GM19455 (cell line): ENCODE results near the gene PPP1R7.

Experiments
- ATAC-seq: cut with Tn5 transposase; IDR thresholded peaks from one replicate; pipeline ENCODE4 v1.9.1; 2021; ENCODE audit not compliant: unreplicated experiment

PPP1R7 gene

DNA sequence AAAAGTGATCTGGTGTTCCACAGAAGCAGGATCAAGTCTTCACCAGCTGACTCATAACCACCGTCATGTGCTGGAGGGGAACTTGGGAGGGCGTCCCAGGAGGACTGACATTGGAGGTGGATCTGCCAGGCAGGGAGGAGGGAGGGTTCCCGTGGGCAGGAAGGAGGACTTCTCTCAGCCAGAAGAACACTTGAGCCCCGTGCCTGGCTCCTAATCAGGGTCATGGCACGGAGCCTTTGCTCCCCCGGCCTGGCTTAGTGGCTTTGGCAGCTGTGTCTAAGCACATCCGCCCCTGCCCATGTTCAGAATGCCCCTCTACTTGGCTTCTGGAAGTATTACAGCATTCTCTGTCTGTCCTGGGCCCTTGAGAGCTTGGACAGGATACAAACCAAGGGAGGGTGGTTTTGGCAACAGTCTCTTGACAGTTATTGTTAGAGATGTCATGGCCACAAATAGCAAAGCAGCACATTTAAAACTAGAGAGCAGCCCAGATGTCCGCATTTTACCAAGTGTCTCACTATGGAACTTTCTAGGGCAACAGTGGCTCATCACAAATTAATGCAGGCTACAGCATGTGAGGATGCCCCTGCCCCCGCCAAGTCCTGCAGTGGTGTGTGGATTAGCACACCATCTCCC, 11.5 kb downstream of the PPP1R7 start:
- no peak for ATAC-seq

DNA sequence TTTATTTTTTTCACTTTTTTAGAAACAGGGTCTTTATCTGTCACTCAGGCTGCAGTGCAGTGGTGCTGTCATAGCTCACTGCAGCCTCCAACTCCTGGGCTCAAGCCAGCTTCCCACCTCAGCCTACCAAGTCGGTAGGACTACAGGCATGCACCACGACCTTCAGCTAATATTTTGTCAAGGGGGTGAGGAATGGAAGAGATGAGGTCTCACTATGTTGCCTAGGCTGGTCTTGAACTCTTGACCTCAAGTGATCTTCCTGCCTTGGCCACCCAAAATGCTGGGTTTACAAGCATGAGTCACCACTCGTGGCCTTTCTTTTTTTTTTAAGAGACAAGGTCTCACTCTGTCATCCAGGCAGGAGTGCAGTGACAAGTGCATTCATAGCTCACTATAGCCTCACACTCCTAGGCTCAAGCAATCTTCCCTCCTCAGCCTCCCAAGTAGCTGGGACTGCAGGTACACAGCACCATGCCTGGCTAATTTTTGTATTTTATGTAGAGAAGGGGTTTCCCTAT, 13.4 kb downstream of the PPP1R7 start:
- ATAC-seq, result no peak

DNA sequence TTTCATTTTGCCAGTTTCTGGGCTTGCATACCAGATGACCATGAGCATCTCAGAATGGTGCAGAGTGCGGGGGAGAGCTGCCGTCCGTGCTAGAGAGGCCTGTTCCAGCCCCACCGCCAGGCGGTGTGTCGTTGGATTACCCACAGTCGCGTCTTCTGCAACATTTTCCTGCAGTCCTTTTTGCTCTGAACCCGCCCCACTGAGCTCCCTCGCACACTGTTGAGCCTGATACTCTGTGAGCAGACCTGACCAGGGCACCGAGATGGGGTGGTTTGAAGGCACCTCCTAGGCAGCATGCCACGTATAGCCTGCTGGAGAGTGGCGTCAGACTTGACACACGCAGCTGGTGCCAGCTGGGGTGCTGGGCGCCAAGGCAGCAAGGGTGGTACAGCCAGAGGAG, 18.1 kb downstream of the PPP1R7 start:
- ATAC-seq, result no peak

DNA sequence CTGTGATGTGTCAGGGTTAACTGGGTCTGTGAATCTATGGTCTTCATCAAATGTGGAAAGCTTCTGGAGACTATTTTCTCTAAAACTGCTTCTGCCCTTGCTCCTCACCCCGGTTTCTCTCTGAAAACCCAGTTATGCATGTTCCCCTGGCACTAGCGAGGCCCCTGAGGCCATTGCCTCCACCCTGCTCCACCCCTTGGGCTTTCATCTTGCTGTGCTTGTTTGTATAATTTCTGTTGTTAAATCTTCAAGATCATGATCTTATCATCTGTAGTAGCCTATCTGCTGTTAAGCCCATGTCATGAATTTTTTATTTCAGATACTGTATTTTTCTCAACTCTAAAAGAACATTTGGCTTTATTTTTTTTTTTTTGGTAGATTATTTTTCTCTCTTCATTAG, 23.3 kb downstream of the PPP1R7 start:
- no peak for ATAC-seq

DNA sequence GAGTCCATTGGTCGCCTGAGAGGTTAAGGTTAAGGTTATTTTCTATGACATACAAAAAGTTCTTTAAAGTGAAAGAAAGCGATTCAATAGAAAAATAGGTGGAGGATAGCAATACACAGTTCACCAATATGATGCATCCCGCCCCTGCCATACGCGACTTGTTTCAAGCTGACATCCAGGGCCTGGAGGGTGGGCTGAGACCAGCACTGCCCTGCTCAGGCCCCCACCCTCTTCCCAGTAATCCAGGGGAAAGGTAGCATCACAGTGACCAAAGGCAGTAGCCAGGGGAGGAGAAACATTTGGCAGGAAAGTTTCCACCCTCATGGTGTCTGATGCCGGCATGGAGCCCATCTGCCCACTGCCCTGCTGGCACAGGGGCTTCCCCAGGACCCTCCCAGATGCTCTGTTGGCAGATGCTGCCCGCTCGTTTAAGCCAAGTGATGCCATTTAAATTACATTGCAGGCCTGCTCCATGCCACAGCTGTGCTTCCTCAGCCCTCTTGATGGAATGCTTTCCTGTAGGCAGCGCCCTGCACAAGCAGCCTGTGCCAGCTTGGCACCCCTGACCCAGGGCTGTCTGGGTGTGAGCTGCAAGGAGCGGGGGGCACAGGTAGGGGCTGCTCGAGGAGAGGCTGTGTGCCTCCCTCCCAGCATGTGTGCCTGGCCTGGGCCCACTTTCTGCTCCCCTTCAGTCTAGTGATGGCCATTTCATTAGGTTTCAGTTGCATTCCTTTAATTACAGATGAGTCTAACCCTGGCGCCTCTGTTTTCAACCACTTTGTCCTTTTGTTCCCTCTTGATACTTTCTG, 27.5 kb downstream of the PPP1R7 start:
- ATAC-seq, result no peak

DNA sequence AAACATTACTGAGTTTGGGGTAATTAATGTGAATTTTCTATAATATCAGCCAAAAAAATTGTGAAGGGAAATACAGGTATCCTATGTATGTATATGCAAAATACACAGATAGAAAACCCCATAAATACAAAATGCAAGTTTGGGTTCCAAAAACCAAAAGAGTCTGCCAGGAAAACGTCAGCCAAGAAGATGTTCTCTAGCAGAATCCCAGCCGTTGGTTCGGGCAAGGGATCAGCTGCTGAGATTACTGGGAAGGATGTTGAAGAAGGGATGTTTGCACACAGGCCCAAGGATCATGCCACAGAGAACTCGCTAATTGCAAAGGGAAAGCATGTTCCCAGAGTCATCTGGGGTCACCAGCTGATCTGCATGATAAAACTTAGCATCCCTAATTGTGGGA, 28.7 kb downstream of the PPP1R7 start:
- ATAC-seq, result no peak

DNA sequence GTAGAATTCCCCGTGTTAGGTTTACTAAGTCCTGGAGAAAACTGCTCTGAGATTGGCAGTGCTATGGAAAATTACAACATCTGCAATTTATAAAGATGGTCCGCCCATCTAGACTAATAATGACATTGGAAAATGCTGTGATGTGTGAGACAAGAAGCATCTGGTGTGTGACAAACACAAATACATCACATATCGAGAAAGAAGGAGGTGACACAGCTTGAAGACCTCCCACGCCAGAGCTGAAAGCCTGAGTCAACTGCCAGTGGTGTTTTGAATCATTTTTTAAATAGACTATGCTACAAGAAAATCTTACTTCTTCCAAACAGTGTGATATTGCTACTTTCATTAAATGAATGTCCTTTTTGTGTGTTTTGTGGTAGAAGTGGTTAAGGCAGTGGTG, 29.6 kb downstream of the PPP1R7 start:
- no peak for ATAC-seq

DNA sequence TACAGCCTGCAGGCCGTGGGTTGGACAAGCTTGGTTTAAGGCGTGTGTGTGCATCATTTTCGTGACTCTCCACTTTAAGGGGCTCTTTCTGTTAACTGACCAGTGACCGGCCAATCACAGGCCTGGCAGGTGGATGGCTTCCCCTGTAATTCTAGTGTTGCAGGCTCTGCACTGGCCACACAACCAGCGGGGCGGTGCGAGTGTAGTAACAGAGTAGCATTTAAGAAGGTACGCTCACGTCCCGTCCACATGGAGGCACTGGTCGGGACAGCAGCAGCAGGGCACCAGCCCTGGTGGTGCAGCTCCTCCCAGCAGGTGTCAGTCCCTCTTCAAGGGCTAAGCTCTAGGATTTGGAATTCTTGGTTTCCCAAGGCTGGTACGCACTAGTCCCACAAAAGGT, 30.2 kb downstream of the PPP1R7 start:
- no peak for ATAC-seq

DNA sequence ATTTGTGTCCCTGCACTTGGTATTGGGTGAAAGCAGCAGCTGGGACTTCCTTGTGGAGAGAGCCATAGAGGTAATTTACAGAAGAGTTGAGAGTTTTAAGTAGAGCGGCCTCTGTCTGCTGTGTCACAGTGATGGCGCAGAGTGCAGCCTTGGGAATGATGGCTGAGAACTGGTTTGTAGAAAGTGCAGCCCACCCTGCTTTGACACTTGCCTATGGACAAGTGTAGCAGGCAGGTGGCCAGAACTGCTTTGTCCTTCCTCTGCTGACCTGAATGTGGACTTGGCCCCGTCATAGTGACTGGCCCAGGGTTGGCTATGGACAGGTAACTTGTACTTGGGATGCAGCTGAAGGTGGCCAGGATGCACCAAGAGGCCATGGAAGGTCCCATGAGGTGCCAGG, 31.9 kb downstream of the PPP1R7 start:
- no peak for ATAC-seq

DNA sequence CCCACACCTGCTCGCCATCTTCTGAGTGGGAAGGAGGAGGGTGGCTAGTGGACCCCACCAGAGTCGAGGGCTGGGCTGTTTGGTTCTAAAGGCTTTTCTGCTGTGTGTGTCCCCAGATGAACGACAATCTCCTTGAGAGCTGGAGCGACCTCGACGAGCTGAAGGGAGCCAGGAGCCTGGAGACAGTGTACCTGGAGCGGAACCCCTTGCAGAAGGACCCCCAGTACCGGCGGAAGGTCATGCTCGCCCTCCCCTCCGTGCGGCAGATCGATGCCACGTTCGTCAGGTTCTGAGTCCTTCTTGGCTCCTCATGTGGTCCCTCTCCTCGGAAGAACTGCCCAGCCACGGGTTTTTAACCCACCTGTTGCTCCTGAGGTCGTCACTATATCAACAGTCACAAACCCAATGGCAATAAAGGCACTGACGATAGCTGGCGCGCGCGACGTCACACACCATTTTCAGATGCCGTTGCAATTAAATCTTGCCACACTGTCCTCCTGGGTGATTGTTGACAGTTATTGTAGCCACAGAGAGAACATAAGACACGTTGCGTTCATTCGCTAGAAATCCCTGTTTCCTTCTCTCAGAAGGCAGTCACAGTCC, 32.4 kb downstream of the PPP1R7 start:
- no peak for ATAC-seq

DNA sequence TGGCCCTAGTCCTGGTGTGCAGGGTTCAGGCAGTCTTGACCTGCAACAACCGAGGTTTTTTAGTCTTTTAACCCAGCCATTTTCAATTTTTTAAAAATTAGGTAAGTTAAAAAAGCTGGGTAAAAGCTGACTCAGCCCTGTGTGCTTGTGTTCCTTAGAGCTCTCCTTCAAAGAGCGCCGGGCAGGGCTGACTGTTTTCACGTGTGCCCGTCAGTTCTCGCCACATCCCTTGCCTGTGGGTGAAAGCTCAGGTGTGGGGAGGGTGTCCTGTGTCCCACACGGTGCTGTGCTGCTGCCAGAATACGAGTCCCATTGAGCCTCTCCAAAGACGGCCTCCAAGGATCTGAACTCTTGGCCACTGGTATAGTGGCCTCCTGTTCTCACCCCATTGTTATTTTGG, 33.0 kb downstream of the PPP1R7 start:
- no peak for ATAC-seq

DNA sequence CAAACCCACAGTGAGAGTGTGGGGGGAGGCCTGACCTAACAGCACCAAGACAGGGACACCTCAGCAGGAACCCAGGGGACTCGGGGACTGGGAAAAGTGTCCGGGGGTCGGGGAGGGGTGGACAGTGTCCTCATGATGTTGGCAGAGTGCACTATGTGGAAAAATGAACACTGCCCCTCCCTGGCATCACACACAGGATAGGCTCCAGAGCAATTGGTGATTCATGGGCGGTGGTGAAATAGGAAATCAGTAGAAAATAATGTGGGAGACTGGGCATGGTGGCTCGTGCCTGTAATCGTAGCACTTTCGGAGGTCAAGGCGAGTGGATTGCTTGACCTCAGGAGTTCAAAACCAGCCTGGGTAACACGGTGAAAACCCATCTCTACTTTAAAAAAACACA, 34.6 kb downstream of the PPP1R7 start:
- ATAC-seq, result no peak

DNA sequence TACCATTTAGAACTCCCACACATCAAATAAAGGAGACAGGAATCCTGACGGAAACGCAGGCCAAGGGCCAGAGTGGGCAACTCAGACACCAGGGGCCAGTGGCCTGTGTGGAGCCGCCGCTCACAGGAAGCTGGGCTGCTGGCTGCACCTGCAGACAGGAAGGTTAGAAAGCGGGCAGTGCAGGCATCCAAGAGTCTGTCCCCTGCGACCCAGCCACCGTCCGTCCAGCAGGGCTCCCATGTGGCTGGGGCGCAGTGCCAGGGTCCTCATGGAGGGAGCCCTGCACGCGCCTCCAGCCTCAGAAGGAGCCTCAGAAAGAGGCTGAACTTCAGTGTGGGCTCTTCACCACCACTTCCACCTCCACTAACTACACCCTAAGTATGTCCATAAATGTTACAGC, 35.7 kb downstream of the PPP1R7 start:
- no peak for ATAC-seq

DNA sequence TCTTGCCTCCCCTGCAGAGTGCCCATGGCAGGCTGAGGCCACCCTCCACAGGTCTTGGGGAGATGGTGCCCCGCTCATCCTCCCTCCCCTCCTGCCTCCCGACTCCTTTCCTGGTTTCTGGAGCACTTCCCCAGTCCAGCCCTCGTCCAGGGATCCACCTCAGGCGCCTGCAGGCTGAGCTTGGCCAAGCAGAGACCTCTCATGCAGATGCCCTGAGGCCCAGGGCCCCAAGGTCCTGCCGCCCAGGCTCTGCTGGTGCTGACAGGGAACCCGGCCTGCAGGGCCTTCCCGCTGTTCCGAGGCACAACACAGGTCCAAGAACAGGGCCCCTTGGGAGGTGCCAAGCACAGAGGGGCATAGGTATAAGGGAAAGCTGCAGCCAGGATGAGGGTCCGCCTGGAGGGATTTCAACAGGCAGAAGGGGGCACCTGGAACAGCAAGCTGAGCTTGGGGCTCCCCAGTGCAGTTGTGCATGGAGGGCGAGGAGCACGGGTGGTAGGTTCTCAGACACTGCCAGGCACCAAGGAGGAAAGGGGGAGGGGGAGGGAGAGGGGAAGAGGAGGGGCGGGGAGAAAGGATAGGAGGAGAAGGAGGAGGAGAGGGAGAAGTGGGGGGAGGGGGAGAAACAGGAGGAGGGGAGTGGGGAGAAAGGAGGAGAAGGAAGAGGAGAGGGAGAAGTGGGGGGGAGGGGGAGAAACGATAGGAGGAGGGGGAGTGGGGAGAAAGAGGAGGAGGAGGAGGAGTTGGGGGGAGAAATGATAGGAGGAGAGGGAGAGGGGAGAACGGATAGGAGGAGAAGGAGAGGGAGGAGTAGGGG, 37.0 kb downstream of the PPP1R7 start:
- ATAC-seq, result no peak

DNA sequence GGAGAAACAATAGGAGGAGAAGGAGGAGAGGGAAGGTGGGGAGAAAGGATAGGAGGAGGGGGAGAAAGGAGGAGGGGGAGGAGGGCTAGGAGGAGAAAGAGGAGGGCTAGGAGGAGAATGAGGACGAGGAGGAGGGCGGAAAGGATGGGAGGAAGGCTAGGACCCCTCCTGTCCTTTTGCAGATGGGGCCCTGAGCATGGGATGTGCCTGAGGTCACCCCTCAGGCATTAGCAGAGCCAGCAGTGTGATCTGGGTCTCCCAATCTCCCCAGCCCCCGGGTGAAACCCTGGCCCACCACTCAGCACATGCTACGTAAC, 37.6 kb downstream of the PPP1R7 start:
- no peak for ATAC-seq

DNA sequence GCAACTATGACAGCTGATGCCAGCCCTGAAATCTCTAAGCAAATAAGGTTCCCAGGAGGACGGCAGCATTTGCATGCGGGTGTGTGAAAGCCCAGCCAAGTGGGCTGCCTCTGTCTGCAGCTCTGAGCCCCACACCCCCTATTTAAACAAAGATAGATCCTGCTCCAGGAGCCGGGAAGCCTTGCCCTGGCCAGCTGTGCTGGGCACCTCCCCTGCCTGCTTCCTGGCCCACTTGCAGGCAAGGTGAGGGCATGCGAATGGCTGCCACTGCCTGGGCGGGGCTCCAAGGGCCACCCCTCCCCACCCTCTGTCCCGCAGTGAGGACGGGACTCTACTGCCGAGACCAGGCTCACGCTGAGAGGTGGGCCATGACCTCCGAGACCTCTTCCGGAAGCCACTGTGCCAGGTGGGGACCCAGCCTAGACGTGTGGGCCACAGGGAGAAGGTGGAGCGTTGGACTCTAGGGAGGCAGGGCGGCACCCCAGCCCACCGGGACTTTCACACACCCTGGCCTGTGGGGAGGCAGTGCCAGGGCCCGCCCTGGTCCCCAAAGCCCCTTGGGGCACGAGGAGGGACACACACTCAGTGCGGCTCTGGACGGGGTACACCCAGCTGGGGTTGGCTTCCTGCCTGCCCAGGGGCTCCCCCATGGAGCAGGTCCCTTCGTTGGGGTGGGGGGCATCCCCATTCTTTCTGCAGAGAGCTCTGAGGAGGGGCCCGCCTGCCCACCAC, 38.3 kb downstream of the PPP1R7 start, which contains the start of gene ANO7:
TSS of gene ANO7 (plus strand) at position 317 of the 732 bp plus-strand sequence. CDS start 1,387 bp downstream, outside the sequence.
- ATAC-seq, result no peak

DNA sequence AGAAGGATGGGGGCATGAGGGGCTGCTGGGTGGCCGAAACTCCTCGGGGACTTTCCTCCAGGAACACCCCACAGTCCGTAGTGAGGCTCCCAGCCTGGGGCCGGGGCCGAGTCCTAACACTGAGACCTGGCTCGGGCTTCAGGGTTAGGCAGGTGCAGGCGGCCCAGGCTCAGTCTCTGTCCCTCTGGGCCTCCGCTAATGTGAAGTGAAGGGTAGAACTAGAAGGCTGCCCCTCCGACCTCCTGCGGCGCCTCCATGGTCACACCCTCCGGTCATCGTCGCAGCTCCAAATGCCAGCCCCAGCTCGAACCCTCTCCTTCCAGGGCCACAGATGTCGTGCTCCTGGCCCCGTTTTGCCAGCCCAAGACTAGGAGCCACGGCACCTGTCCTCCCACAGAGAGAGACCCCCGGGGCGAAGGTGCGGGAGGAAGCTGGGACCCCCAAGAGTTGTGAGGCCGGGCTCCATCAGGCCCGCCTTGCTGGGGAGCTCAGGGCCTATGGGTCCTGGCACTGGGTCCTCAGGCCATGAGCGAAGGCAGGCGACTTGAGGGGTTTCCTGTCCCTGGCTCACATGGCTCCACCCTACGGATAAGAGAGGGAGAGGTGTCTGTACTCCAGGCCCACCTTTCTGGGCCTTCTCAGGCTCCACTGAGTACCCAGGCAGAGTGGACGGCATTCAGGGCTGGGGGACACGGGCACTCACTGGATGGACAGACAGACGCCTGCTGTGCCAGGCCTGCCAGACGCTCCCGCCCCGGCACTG, 39.0 kb downstream of the PPP1R7 start:
- no peak for ATAC-seq

DNA sequence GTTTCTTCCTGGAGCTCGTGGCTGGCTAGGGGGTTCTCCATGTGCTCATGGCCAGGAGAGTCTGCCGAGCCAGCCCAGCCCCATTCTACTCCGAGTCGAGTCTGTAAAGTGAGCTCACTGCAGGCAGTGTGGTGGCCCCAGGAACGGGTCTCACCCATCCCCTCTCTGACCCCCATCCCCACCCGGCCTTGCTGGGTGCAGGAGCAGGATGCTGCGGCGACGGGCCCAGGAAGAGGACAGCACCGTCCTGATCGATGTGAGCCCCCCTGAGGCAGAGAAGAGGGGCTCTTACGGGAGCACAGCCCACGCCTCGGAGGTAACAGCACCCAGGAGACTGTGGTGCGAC, 39.6 kb downstream of the PPP1R7 start:
- ATAC-seq, result no peak

DNA sequence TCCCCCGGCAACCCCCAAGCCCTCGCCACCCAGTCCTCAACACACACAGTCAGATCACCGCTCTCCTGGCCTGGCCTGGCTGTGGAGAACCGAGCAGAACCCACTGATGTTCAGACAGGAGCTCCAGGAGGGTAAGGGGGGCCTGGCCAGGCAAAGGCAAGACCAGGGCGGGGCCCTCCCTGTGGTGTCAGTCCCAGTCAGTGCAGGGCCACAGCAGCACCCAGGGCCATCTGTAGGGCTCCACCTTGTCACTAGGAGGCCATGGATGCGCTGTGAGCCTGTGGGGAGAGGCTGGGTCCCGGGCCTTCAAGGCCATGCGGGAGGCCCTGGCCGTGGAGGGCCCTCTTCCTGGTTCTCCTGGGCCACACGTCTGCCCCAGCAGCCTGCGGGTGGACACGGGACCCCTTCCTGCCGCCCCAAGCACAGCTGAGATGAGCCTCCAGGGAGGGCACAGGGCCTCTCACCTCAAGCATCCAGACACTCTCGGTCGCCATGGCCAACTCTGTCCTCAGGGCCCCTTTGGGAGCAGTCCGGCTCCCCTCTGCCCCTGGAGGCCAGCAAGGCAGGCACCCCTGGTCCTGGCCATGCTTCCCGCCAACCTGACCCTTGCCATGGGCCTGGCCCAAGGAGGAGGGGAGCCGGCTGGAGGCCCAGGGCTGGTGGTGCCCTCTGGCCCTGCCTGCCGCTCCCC, 40.2 kb downstream of the PPP1R7 start:
- no peak for ATAC-seq
